Right cardiac atrium (tissue), 5 donors: ENCODE data around the gene CCL13. TPM values are rescaled to one million over a fixed set of nuclear protein-coding genes. Genes with fewer than 3 reads are reported as not detected.

Source experiments
- ATAC-seq, 2 donors: fragments of 200-7000 bp; cut with Tn5 transposase; one replicate each; pipeline versions ENCODE4 v1.8.0 to v1.9.1; 2020; ENCODE audit warnings: moderate library complexity in 2 of 2, mild to moderate bottlenecking in 1 of 2
- DNase-seq, 3 donors: peaks; one replicate each; pipeline ENCODE4 v3.0.0-alpha.2; 2020
- H3K27ac ChIP-seq: one replicate; pipeline ENCODE4 v1.5.1; 2013; ENCODE audit warnings: mild to moderate bottlenecking, low read length, control low read depth, moderate library complexity
- H3K27me3 ChIP-seq: one replicate; pipeline ENCODE4 v1.6.1; 2013; ENCODE audit not compliant: control insufficient read depth, insufficient read depth
- H3K4me1 ChIP-seq: one replicate; pipeline ENCODE4 v1.6.1; 2013; ENCODE audit warnings: low read length; ENCODE audit not compliant: control insufficient read depth, insufficient read depth
- H3K4me3 ChIP-seq: one replicate; pipeline ENCODE4 v1.5.1; 2013; ENCODE audit warnings: low read length, control low read depth
- H3K9me3 ChIP-seq: one replicate; pipeline ENCODE4 v1.6.1; 2013; ENCODE audit warnings: low read length; ENCODE audit not compliant: control insufficient read depth
- WGBS: extraction: QIAGEN DNeasy Blood & Tissue Kit; methylation state at CpG from one replicate; pipeline ENCODE4 v1.1.7; 2013; 5-methylcytosine and 5-hydroxymethylcytosine counted together
- intact Hi-C, 4 donors: fragments of 100-400 bp; cut with DNase I; formaldehyde crosslinking; loops; one replicate each; pipeline versions ENCODE4 v1.11.0 to v1.14.0; 2022 to 2023
- polyA plus RNA-seq: library from polyadenylated mRNA; stranded (reverse); fragments of 200-250 nt; gene quantifications from one replicate; pipeline ENCODE4 v1.2.3, GENCODE V29; 2013
- total RNA-seq, 4 donors: library from RNA; stranded (reverse); fragmentation: NEBNext Ultra II Directional; extraction: Animal tissue kit (Norgen Biotek cat#: 25700); gene quantifications; one replicate each; pipeline ENCODE4 v1.2.1, GENCODE V29; 2021
- donor health status: healthy with polysubstance abuse.
- donor health status: DM: no; HTN: yes; CAD: no.
- donor health status: DM: no; HTN: no; CAD: no.
- donor health status: DM: no; HTN: yes; CAD: no; lungs with severe emphysema.
- donor health status: DM: yes; HTN: yes; CAD: no.

CCL13 gene
- total and polyA plus RNA-seq, 5 donors: 0.40 to 4.3 (median 1.0) TPM

- no peaks in the 10 kb centered on the region for H3K27me3 ChIP-seq
- ATAC-seq (peak; percentile 86 to 88), DNase-seq (peak; percentile 88 to 96 (median 95))
- H3K4me1 ChIP-seq: no peaks in the 10 kb centered on the region
- no peak overlapping the region for H3K27ac ChIP-seq
- WGBS: 22% methylated on average over 8 of the region's 8 CpGs
- H3K4me3 ChIP-seq: no peak overlapping the region
- H3K9me3 ChIP-seq: no peaks in the 10 kb centered on the region
- intact Hi-C loops: loop anchor here (1.0 to 10.0 kb wide), 5 partner anchors 55 to 163 kb away; no protein-coding TSS in a partner anchor
Observed at GRCh38 chr17:34361478-34362061, 5.3 kb downstream of the CCL13 start.

DNA sequence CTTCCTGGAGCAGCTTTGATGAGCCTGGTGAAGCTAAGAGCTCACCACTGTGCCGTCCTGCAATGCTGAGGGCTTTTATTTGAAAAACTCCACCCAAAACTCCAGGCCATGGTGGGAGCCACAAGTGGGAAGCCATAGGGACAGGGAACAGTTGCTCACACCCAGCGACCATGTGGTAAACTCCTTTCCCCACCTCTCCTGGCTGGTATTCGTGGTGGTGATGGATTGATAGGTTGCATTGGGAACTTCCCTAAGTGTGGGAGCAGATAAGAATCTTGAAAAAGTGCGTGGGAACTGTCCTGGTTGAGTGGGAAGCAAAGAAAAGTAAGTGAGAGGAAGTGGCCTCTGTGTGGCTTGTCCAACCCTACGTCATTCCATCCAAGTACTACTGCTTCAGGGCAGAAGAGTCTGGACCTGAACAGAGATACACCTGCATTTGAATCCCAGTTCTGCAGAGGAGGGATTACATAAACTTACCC, 6.9 kb downstream of the CCL13 start, which contains the start of gene CCL1:
Gene CCL1 (minus strand): TSS at position 51 of the 479 bp plus-strand sequence. CDS start 72 bp downstream, outside the sequence.
- DNase-seq (no peak), ATAC-seq (no peak)
- Histone ChIP-seq H3K4me3 (no peak within 1 kb of the TSS), H3K9me3 (no peaks in the 10 kb centered on the region), H3K27ac (no peak within 1 kb of the TSS), H3K4me1 (no peaks in the 10 kb centered on the region), H3K27me3 (no peaks in the 10 kb centered on the region)
- intact Hi-C loops: loop anchor here in 2 of 4 donors (2.0 to 10.0 kb wide), 2 partner anchors 58 to 164 kb away; no protein-coding TSS in a partner anchor
- WGBS: 38% methylated on average over 5 of the region's 5 CpGs

DNA sequence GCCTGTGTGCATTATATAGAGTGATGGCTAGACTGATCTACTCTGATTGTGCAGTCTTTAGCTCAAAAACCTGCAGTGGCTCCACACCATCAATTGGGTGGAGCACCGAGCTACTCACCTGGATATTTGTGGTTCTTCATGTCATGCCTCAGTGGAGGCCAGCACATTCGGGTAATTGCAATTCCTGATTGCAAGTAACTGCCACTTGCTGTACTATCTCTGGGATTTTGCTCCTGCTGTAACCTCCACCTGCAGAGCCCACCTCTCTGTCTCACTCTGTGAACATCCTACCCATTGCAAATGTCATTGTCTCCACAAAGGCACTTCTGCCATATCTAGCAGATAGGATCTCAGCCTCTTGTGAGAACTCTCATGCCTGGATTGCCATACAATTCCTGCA, 8.5 kb downstream of the CCL13 start:
- ATAC-seq (no peak), DNase-seq (no peak)
- no peaks in the 10 kb centered on the region for H3K27me3 ChIP-seq
- intact Hi-C loops: loop anchor here in 1 of 4 donors (10.0 kb wide), 1 partner anchor 60 kb away; no protein-coding TSS in a partner anchor
- H3K4me3 ChIP-seq: no peak overlapping the region
- WGBS: 83% methylated on average over 2 of the region's 2 CpGs
- H3K4me1 ChIP-seq: no peaks in the 10 kb centered on the region
- H3K27ac ChIP-seq: no peak overlapping the region
- no peaks in the 10 kb centered on the region for H3K9me3 ChIP-seq

GRCh38 chr17:34365340-34365739, 9.1 kb downstream of the CCL13 start:
- no peak for ATAC-seq
- Histone ChIP-seq H3K4me1 (no peaks in the 10 kb centered on the region), H3K27ac (no peak overlapping the region), H3K4me3 (no peak overlapping the region), H3K9me3 (no peaks in the 10 kb centered on the region), H3K27me3 (no peaks in the 10 kb centered on the region)
- intact Hi-C loops: loop anchor here in 1 of 4 donors (10.0 kb wide), 1 partner anchor 61 kb away; no protein-coding TSS in a partner anchor
- no peak for DNase-seq
- WGBS: 70% methylated on average over 2 of the region's 2 CpGs

DNA sequence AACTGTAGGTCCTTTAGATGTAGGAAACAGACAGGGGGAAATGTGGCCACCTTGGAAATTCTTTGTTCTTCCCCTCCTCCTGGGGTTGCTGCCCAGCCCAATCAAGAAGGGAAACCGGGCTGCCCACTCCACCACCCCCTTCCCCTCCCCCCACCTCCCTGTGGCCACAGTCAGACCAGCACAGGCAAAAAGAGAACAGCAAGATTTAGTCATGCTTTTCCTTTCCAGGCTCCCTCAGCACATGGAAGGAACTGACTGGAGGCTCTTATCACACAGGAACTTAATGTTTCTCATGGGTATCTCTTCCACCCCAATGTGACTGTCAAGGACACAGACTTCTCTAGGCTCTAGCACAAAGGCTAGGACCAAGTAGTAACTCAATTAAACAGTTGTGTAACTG, 9.7 kb downstream of the CCL13 start:
- Histone ChIP-seq H3K4me3 (no peak overlapping the region), H3K27me3 (no peaks in the 10 kb centered on the region), H3K27ac (no peak overlapping the region), H3K9me3 (no peaks in the 10 kb centered on the region), H3K4me1 (no peaks in the 10 kb centered on the region)
- DNase-seq (no peak), ATAC-seq (no peak)
- 17% methylated on average over 1 of the region's 1 CpG for WGBS
- intact Hi-C loops: loop anchor here in 1 of 4 donors (10.0 kb wide), 1 partner anchor 61 kb away; no protein-coding TSS in a partner anchor

DNA sequence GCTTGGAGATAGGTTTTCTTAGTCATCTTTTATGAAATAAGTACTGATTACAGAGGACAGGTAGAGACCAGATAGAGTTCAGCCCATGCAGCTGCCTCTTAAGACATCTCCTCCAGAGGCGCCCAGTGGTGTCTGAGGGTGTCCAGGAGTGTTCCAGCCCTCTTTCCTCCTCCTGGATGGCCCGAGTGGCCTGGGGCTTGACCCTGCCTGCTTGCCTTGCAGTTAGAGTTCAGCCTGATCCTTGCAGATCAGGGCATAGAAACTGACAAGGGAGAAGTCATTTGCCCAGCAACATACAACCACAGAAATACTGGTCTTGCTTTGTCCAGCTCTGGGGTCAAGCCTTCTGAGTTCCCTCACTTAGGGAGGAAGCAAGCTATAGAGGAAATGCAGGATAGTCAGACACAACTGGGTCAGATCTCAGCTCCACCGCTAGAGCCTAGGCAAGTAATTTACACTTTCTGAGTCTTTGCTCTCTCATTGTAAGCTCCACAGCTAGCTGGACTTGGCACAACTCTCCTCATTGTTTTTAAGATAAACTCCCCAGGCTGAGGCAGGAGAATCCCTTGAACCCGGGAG, 10.3 kb downstream of the CCL13 start:
- intact Hi-C loops: loop anchor here in 1 of 4 donors (10.0 kb wide), 1 partner anchor 62 kb away; no protein-coding TSS in a partner anchor
- H3K27ac ChIP-seq: no peak overlapping the region
- ATAC-seq: peak in 1 of 2 donors; percentile 27

GRCh38 chr17:34367486-34368195, 11.4 kb downstream of the CCL13 start:
- no peaks in the 10 kb centered on the region for H3K27me3 ChIP-seq
- no peak overlapping the region for H3K4me3 ChIP-seq
- 78% methylated on average over 9 of the region's 9 CpGs for WGBS
- no peak overlapping the region for H3K27ac ChIP-seq
- no peak for DNase-seq
- no peak for ATAC-seq
- H3K4me1 ChIP-seq: no peaks in the 10 kb centered on the region
- H3K9me3 ChIP-seq: no peaks in the 10 kb centered on the region
- intact Hi-C loops: loop anchor here in 1 of 4 donors (10.0 kb wide), 1 partner anchor 63 kb away; no protein-coding TSS in a partner anchor

More for the DNA sequence above, 10.3 kb downstream of the CCL13 start:
- Histone ChIP-seq H3K27me3 (no peaks in the 10 kb centered on the region), H3K4me1 (no peaks in the 10 kb centered on the region), H3K4me3 (no peak overlapping the region), H3K9me3 (no peaks in the 10 kb centered on the region)
- no peak for DNase-seq
- 62% methylated on average over 4 of the region's 4 CpGs for WGBS

GRCh38 chr17:34368196-34368945, 12.1 kb downstream of the CCL13 start:
- no peak for DNase-seq
- intact Hi-C loops: loop anchor here in 1 of 4 donors (10.0 kb wide), 1 partner anchor 64 kb away; no protein-coding TSS in a partner anchor
- WGBS: 61% methylated on average over 9 of the region's 9 CpGs

GRCh38 chr17:34368946-34369500, 12.7 kb downstream of the CCL13 start:
- Histone ChIP-seq H3K27me3 (no peaks in the 10 kb centered on the region), H3K27ac (no peak overlapping the region), H3K9me3 (no peaks in the 10 kb centered on the region), H3K4me1 (no peaks in the 10 kb centered on the region), H3K4me3 (no peak overlapping the region)
- WGBS: 50% methylated on average over 4 of the region's 4 CpGs
- intact Hi-C loops: loop anchor here in 1 of 4 donors (10.0 kb wide), 1 partner anchor 64 kb away; no protein-coding TSS in a partner anchor
- no peak for DNase-seq
- ATAC-seq: peak; percentile 41 to 44

More at GRCh38 chr17:34368196-34368945, 12.1 kb downstream of the CCL13 start:
- H3K4me3 ChIP-seq: no peak overlapping the region
- H3K27ac ChIP-seq: no peak overlapping the region
- H3K4me1 ChIP-seq: no peaks in the 10 kb centered on the region
- no peaks in the 10 kb centered on the region for H3K9me3 ChIP-seq
- ATAC-seq: peak in 1 of 2 donors; percentile 40
- H3K27me3 ChIP-seq: no peaks in the 10 kb centered on the region

GRCh38 chr17:34369571-34369970, 13.3 kb downstream of the CCL13 start:
- no peaks in the 10 kb centered on the region for H3K4me1 ChIP-seq

More at GRCh38 chr17:34369571-34369970, 13.3 kb downstream of the CCL13 start:
- H3K27me3 ChIP-seq: no peaks in the 10 kb centered on the region
- DNase-seq (no peak), ATAC-seq (no peak)
- 83% methylated on average over 3 of the region's 3 CpGs for WGBS
- intact Hi-C loops: loop anchor here in 1 of 4 donors (10.0 kb wide), 1 partner anchor 65 kb away; no protein-coding TSS in a partner anchor
- H3K4me3 ChIP-seq: no peak overlapping the region
- H3K27ac ChIP-seq: no peak overlapping the region
- H3K9me3 ChIP-seq: no peaks in the 10 kb centered on the region
